ENCODE data around the gene ZNF180.
"Not testable (repeated sequence)": the region's sequence is repeated elsewhere in the genome, so short reads cannot be mapped to it uniquely, and the experiment has no call there.

The ZNF180 gene

DNA sequence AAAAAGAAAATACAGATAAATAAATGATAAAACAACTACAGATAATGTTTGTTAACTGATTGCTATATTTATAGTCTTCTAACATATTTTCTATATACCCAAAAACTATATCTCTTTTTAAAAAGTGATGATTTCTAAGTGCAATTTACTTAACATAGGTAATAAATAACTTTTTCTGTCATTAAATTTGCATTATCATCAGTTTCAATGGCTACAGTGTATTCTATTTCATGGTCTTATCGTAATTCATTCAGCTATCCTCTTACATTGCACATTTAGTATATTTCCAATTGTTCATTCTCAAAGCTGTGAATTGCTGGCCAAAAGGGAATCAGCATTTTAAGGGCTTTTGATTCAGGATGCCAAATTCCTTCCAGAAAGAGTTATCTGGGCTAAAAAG lies 3.6 kb downstream of the ZNF180 start:
- no peak for DNase-seq (ENCODE audit: low read depth)

DNA sequence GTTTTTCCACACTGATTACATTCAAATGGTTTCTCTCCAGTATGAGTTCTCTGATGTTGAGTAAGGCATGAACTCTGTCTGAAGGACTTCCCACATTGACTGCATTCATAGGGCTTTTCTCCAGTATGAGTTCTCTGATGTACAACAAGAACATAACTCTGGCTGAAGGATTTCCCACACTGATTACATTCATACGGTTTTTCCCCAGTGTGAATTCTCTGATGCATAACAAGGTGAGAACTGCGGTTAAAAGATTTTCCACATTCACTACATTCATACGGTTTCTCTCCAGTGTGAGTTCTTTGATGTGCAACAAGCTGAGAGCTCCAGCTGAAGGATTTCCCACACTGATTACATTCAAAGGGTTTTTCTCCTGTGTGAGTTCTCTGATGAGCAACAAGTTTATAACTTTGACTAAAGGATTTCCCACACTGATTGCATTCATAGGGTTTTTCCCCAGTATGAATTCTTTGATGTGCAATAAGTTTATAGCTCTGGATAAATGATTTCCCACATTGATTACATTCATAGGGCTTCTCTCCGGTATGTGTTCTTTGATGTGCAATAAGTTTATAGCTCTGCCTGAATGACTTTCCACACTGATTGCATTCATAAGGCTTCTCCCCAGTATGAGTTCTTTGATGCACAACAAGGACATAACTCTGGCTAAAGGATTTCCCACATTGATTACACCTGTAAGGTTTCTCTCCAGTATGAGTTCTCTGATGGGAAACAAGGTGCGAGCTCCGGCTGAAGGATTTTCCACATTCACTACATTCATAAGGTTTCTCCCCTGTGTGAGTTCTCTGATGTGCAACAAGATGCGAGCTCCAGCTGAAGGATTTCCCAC lies 23.5 kb downstream of the ZNF180 start:
- DNase-seq (ENCODE audit: low read depth) = peak; percentile 23

DNA sequence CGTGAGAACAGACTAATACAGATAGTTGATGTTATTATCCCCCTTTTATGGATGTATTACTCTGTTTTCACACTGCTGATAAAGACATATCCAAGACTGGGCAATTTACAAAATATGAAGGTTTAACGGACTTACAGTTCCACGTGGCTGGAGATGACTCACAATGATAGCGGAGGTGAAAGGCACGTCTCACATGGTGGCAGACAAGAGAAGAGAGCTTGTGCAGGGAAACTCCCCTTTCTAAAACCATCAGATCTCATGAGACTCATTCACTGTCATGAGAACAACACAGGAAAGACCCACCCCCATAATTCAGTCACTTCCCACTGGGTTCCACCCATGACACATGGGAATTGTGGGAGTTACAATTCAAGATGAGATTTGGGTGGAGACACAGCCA lies 31.6 kb downstream of the ZNF180 start:
- not testable (repeated sequence) for DNase-seq (ENCODE audit: low read depth)

DNA sequence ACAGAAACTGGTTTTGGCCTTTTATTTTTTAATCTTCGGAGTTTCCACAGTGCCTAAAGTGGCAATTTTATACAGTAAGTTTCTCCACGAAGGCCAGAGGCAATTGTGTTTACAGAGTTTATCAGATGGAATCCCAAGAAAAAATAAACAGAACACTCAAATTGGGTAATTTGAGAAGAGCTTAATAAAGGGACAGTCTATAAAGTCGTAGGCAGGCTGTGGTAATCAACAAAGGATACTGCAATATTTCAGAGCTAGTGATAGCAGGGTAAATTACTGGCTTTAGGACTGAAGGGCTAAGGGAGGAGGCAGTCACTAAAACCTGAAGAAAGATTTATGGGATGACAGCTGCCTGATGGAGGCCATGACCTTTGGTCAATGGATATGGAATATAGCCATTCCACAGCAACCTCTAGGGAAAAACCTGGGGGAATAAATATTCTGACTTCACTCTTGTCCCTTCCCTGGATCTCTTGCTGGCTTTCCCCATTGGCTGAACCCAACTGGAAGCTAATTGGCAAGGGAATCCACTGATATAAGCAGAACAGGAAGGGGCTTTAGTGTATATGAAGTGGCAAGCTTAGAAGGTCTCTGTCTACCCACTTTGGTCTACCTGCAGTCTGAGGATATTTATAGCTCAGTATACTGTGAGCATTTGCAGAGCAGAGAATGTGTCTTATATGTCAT lies 37.6 kb downstream of the ZNF180 start:
- not testable (repeated sequence) for DNase-seq (ENCODE audit: low read depth)

DNA sequence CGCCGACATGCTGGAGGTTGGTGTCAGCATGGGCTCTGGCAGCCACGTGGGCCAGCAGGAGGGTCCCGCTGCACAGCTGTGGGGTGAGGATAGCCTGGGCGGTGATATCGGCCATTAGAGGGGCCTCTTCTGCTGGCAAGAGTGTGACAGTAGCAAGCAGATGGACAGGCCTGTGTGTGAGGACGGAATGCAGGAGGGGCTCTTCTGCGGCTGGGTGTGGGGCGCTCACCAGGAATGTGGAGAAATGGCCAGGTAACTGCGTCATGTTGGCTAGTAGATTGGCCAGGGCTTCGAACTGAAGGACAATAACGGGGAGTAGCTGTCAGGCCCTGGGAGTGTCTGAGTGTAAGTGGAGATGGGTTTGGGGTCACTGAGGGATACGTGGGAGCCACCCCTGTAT lies 44.3 kb downstream of the ZNF180 start:
- DNase-seq (ENCODE audit: low read depth) = not testable (repeated sequence)

DNA sequence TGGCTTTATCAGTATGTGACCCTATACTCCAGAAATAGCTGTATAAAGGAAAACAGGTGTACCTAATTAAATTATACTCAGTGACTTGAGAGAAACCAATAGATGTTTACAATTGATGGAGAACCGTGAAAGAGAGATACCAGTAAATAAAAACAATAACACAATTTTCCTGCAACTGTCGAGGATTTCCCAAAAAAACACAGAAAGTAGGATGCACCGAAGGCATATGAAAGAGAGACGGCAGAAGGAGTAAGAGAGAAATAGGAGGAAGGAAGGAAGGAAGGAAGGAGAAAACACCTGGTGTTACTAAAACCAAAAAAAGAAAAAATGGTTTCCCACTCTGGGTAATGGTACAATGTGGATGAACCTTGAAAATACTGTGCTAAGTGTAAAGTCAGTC lies 45.2 kb downstream of the ZNF180 start:
- no peak for DNase-seq (ENCODE audit: low read depth)

DNA sequence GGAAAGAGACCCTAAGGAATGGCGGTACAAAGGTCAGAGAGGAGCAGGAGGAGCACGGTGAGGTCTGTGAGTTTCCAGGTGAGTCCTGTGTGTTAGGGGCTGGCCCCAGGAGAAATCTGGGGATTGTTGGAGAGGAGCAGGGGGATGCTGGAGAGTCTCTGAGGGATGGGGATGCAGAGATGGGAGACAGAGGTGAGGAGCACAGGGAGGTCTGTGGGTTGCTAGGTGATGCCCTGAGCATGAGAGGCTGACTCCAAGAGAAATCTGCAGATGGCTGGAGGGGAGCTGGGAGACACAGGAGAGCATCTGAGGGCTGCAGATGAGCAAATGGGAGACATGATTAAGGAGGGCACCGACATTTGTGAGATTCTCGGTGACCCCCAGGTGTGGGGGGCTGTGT lies 48.0 kb downstream of the ZNF180 start:
- no peak for DNase-seq (ENCODE audit: low read depth)

DNA sequence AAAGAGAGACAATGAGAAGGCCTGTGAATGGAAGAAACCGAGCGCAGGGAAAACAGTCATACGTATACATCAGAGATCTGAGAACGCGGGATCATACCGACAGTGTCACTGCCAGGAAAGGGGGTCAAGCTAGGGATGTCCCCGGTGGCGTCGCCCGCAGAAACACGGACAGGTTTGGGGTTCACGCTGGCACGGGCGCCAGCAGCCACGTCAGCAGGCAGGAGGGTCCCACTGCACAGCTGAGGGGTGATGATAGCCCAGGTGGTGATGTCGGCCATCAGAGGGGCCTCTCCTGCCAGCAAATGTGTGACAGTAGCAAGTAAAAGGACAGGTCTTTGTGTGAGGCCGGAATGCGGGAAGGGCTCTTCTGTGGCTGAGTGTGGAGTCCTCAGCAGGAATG lies 48.6 kb downstream of the ZNF180 start:
- no peak for DNase-seq (ENCODE audit: low read depth)

DNA sequence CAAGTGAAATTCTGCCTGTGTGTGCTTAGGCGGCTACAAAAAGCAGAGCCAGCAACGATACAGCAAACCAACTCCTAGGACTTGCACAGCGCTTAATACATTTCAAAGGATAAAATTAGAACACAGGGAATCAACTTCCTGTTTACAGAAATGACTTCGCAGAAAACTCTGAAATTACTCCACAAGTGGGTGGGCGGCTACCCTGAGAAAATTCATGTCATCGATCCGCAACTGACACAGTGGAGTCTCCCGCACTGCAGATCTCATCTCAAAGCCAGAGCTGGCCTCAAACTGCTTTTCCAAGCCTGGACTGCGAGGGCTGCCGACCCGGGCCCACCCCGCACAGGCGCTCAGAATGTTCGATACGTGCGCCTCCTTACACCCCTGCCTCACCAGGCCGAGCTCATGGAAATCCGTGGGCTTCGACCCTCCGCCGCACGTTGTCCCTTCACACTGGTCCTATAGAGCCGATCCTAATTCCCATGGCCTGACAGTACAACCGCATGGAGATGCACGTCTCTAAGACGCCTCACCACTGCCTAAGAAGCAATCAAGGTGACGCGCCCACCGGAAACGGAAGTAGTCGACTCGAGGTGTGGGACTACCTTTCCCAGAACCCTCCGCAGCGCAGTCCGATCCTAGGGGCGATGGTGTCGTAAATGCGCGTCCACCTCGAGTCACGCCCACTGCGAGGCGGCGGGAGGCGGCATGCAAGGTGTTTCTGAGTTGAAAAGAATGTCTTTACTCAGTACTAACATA lies 52.2 kb downstream of the ZNF180 start, which contains the start of gene ZNF229:
Gene ZNF229, minus strand, starts transcription at position 557 of the 759 bp plus-strand sequence. CDS start 5,625 bp downstream, outside the sequence.
- peak; percentile 92 for DNase-seq (ENCODE audit: low read depth)

DNA sequence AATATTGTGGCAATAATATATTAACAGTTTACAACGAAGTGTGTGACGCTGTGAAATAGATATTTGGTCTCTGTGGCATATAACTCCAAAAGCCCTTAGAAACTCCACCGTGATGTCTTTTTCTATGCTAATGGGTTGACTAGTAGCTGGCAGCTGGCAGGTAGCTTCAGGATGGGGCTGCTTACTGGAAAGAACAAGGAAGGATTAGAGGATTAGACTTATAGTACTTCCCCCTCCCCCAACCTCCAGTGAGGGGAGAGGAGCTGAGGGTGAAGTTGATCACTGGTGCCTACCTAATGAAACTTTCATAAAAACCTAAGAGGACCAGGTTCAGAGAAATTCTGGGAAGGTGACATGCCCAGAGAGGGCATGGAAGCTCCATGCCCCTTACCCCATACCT lies 61.9 kb downstream of the ZNF180 start:
- no peak for DNase-seq (ENCODE audit: low read depth)

DNA sequence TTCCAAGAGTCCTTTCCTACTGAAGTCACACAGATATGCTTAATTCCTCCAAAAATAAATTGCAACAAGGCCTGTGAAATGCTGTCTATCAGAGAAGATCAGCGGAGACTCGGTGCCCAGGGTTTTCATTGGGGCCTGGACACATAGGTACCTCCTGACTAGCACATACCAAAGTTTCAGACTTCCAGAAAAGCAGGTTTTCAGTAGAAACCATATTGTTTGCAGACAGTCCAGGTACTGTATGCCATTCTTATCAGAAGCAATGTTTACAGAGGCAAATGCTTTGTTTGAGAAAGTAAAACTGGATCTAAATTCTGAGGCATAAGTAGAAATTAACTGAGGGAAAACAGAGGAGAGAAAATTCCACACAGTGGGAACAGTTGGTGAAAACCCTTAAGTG lies 64.9 kb downstream of the ZNF180 start:
- no peak for DNase-seq (ENCODE audit: low read depth)

DNA sequence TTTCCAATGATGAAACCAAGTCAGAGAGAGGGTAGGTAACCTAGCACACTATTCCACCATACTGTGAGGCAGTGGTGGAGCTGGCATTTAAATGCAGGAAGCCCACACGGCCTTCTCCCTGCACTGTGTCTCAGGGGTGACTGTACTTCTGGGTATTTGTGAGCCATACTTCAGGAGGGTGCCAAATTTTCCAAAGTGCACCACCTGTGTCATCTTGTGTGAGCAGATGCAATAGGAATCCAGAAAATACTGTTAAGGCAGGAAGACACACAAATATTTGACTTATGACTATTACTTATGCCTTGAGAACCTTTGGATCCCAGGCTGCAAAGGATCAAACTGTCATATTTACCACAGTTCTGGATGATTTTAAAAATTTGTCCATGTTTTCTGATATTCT lies 69.4 kb downstream of the ZNF180 start:
- DNase-seq (ENCODE audit: low read depth) = peak; percentile 1
